ENCODE measurements around the gene GRID1. TPM values are rescaled to one million over a fixed set of nuclear protein-coding genes. Genes with fewer than 3 reads are reported as not detected.
A peak's percentile ranks its signal among the peaks of the same experiment; 100 is the strongest.

GRID1 gene
- total and polyA plus RNA-seq, 2 experiments from 2014 or later = not detected

DNA sequence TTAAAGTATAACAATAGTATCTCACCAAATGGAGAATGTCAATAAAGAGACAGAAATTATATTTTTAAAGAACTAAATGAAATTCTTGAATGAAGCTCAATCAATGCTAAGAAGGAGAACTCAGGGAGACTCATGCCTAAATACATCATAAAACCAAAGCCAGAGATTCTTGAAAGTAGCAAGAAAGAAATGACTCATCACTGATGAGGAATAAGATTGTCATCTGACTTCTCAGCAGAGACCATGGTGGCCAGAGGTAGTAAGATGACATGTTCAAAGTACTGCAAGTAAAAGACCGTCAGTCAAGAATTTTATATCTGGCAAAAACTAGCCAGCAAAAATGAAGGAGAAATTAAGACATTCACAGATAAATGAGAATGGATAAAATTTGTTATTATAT lies 399.0 kb downstream of the GRID1 start:
- no peak overlapping the region for H3K4me2 ChIP-seq (ENCODE audit: unreplicated experiment)
- H2AFZ ChIP-seq = no peak overlapping the region
- no peaks in the 10 kb centered on the region for H3K79me2 ChIP-seq (ENCODE audit: insufficient read depth)
- no peaks in the 10 kb centered on the region for H3F3A ChIP-seq (ENCODE audit: insufficient read depth)
- H3K27me3 ChIP-seq (replicated peaks; ENCODE audit: insufficient read depth) = no peaks in the 10 kb centered on the region
- in situ Hi-C loops (cut with MboI) = no loop called here
- H3K36me3 ChIP-seq (ENCODE audit: low read depth) = no peaks in the 10 kb centered on the region
- no peak overlapping the region for H3K4me3 ChIP-seq
- H3K9me3 ChIP-seq (ENCODE audit: low read depth) = no peaks in the 10 kb centered on the region
- no peaks in the 10 kb centered on the region for H3K9me2 ChIP-seq (ENCODE audit: insufficient read depth)
- no peaks in the 10 kb centered on the region for H4K20me1 ChIP-seq (ENCODE audit: insufficient read depth)
- no peak overlapping the region for H3K27ac ChIP-seq
- no peaks in the 10 kb centered on the region for H3K4me1 ChIP-seq (ENCODE audit: insufficient read depth)
- WGBS, 2 experiments (ENCODE audit: low coverage in 1 of 2, low lambda C conversion rate in 2 of 2, missing lambda C conversion rate in 2 of 2) = 28 to 39% methylated on average over 1 of the region's 1 CpG
- no peak overlapping the region for H3K9ac ChIP-seq
- no peak for TF ChIP-seq EZH2 (IDR thresholded peaks at IDR 0.05; ENCODE audit: insufficient read depth, poor library complexity, severe bottlenecking)
- no peak for TF ChIP-seq EZH2phosphoT487 (IDR thresholded peaks at IDR 0.05; ENCODE audit: insufficient read depth, low read depth)
- DNase-seq = peak; percentile 7

DNA sequence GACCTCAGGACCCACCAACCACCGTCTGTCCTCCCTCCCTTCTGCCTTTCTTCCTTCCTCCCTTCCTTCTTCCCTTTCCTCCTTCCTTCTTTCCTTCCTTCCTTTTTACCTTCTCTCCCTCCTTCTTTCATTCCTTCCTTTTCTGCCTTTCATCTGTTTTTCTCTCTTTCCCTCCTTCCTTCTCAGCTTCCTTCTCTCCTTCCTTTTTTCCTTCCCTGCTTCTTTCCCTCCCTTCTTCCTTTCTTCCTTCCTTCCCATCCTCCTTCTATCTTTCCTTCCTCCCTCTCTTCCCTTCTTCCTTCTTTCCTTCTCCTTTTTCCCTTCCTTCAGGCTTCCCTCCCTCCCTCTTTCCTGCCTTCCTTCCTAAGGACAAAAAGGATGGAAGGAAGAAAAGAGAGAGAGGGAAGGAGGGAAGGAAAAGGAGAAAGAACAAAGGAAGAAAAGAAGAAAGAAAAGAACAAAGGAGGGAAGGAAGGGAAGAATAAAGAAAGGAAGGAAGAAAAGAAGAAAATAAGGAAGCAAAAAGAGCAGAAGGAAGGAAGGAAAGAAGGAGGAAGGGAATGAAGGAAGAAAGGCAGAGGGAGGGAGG lies 405.0 kb downstream of the GRID1 start:
- H3K27me3 ChIP-seq (replicated peaks; ENCODE audit: insufficient read depth) = no peaks in the 10 kb centered on the region
- H2AFZ ChIP-seq = no peak overlapping the region
- H3K27ac ChIP-seq = no peak overlapping the region
- no peaks in the 10 kb centered on the region for H3K9me3 ChIP-seq (ENCODE audit: low read depth)
- no peaks in the 10 kb centered on the region for H3K79me2 ChIP-seq (ENCODE audit: insufficient read depth)
- DNase-seq = no peak
- in situ Hi-C loops (cut with MboI) = no loop called here
- TF ChIP-seq EZH2phosphoT487 (IDR thresholded peaks at IDR 0.05; ENCODE audit: insufficient read depth, low read depth) = no peak
- no peak for TF ChIP-seq EZH2 (IDR thresholded peaks at IDR 0.05; ENCODE audit: insufficient read depth, poor library complexity, severe bottlenecking)
- H3K9me2 ChIP-seq (ENCODE audit: insufficient read depth) = no peaks in the 10 kb centered on the region
- H3K4me1 ChIP-seq (ENCODE audit: insufficient read depth) = no peaks in the 10 kb centered on the region
- WGBS, 2 experiments (ENCODE audit: low coverage in 1 of 2, low lambda C conversion rate in 2 of 2, missing lambda C conversion rate in 2 of 2) = 0 to 43% methylated on average over 1 of the region's 1 CpG
- H4K20me1 ChIP-seq (ENCODE audit: insufficient read depth) = no peaks in the 10 kb centered on the region
- H3K4me2 ChIP-seq (ENCODE audit: unreplicated experiment) = no peak overlapping the region
- H3F3A ChIP-seq (ENCODE audit: insufficient read depth) = no peaks in the 10 kb centered on the region
- H3K4me3 ChIP-seq = no peak overlapping the region
- H3K36me3 ChIP-seq (ENCODE audit: low read depth) = no peaks in the 10 kb centered on the region
- H3K9ac ChIP-seq = no peak overlapping the region

DNA sequence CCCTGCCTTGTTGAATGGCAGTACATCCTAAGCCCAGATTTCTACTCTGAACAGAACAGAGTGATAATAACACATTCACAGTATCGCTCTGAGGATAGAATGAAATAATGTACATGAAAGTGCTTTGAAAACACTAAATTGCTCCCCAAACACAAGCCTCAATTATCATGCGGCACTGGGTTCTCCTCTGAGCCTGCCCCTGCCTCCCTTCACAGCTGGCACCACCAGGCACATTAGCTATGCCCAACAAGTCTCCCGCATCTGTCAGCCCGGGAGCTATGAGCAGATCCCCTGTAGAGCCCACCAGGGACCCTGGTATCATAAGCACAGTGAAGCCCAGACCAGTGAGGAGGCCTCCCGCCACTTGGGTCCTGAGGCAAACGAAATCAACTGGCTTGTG lies 405.5 kb downstream of the GRID1 start:
- no peak overlapping the region for H3K9ac ChIP-seq
- H3K27me3 ChIP-seq (replicated peaks; ENCODE audit: insufficient read depth) = no peaks in the 10 kb centered on the region
- TF ChIP-seq EZH2phosphoT487 (IDR thresholded peaks at IDR 0.05; ENCODE audit: insufficient read depth, low read depth) = no peak
- no peak for TF ChIP-seq EZH2 (IDR thresholded peaks at IDR 0.05; ENCODE audit: insufficient read depth, poor library complexity, severe bottlenecking)
- no peaks in the 10 kb centered on the region for H3K4me1 ChIP-seq (ENCODE audit: insufficient read depth)
- no peaks in the 10 kb centered on the region for H3K9me2 ChIP-seq (ENCODE audit: insufficient read depth)
- H3K4me2 ChIP-seq (ENCODE audit: unreplicated experiment) = no peak overlapping the region
- H3K4me3 ChIP-seq = no peak overlapping the region
- H3K79me2 ChIP-seq (ENCODE audit: insufficient read depth) = no peaks in the 10 kb centered on the region
- H4K20me1 ChIP-seq (ENCODE audit: insufficient read depth) = no peaks in the 10 kb centered on the region
- no peak overlapping the region for H3K27ac ChIP-seq
- 20 to 22% methylated on average over 6 of the region's 6 CpGs for WGBS, 2 experiments (ENCODE audit: low coverage in 1 of 2, low lambda C conversion rate in 2 of 2, missing lambda C conversion rate in 2 of 2)
- in situ Hi-C loops (cut with MboI) = no loop called here
- H3F3A ChIP-seq (ENCODE audit: insufficient read depth) = no peaks in the 10 kb centered on the region
- H3K9me3 ChIP-seq (ENCODE audit: low read depth) = no peaks in the 10 kb centered on the region
- H3K36me3 ChIP-seq (ENCODE audit: low read depth) = no peaks in the 10 kb centered on the region
- DNase-seq = no peak
- no peak overlapping the region for H2AFZ ChIP-seq

DNA sequence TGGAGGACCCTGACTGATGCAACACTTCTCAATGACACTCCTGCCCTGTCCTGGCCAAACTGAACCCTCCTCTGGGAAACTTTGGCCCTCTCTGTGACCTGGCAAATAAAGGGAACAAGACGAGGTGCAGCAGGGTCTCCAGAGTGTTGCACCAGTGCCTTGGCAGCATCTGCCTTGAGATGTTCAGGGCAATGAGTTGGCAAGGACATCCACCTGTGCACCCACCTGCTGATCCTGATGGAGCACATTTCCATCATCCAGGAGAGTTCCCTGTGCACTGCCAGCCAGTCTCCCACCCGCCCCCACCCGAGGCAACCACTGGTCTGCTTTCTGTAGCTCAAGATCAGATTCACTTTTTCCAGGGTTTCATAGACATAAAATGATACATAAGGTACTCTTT lies 407.4 kb downstream of the GRID1 start:
- Histone ChIP-seq H3K4me3 (no peak overlapping the region), H3K9me3 (ENCODE audit: low read depth) (no peaks in the 10 kb centered on the region), H4K20me1 (ENCODE audit: insufficient read depth) (no peaks in the 10 kb centered on the region), H3K4me2 (ENCODE audit: unreplicated experiment) (no peak overlapping the region), H3F3A (ENCODE audit: insufficient read depth) (no peaks in the 10 kb centered on the region), H3K27me3 (replicated peaks; ENCODE audit: insufficient read depth) (no peaks in the 10 kb centered on the region), H3K79me2 (ENCODE audit: insufficient read depth) (no peaks in the 10 kb centered on the region), H3K4me1 (ENCODE audit: insufficient read depth) (no peaks in the 10 kb centered on the region), H3K9me2 (ENCODE audit: insufficient read depth) (no peaks in the 10 kb centered on the region), H3K27ac (no peak overlapping the region), H3K36me3 (ENCODE audit: low read depth) (no peaks in the 10 kb centered on the region), H3K9ac (no peak overlapping the region), H2AFZ (no peak overlapping the region)
- 2 to 4% methylated on average over 3 of the region's 3 CpGs for WGBS, 2 experiments (ENCODE audit: low coverage in 1 of 2, low lambda C conversion rate in 2 of 2, missing lambda C conversion rate in 2 of 2)
- in situ Hi-C loops (cut with MboI) = no loop called here
- no peak for TF ChIP-seq EZH2 (IDR thresholded peaks at IDR 0.05; ENCODE audit: insufficient read depth, poor library complexity, severe bottlenecking)
- no peak for TF ChIP-seq EZH2phosphoT487 (IDR thresholded peaks at IDR 0.05; ENCODE audit: insufficient read depth, low read depth)
- no peak for DNase-seq

DNA sequence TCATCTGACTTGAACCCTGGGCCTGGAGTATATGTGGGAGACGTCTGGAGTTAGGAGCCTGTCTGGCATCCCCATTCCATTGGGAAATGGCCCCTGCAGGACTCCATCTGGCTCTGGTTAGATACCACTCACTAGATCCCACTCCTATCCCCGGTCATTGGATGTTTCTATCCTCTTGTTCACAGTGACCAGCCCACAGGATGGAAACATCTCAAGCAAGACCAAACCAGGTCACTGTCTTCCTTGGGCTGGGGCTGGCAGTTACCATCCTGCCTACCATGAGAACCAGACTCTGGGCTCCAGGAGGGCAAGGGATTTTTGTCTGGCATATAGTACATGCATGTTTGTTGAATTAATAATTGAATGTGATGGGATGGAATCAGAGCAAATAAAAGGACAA lies 415.7 kb downstream of the GRID1 start:
- Histone ChIP-seq H3K27me3 (replicated peaks; ENCODE audit: insufficient read depth) (no peaks in the 10 kb centered on the region), H3F3A (ENCODE audit: insufficient read depth) (no peaks in the 10 kb centered on the region), H3K27ac (no peak overlapping the region), H3K79me2 (ENCODE audit: insufficient read depth) (no peaks in the 10 kb centered on the region), H3K9me2 (ENCODE audit: insufficient read depth) (no peaks in the 10 kb centered on the region), H3K4me1 (ENCODE audit: insufficient read depth) (no peaks in the 10 kb centered on the region), H3K4me2 (ENCODE audit: unreplicated experiment) (no peak overlapping the region), H2AFZ (no peak overlapping the region), H3K36me3 (ENCODE audit: low read depth) (no peaks in the 10 kb centered on the region), H3K9ac (no peak overlapping the region), H3K4me3 (no peak overlapping the region), H4K20me1 (ENCODE audit: insufficient read depth) (no peaks in the 10 kb centered on the region), H3K9me3 (ENCODE audit: low read depth) (no peaks in the 10 kb centered on the region)
- WGBS, 2 experiments (ENCODE audit: low coverage in 1 of 2, low lambda C conversion rate in 2 of 2, missing lambda C conversion rate in 2 of 2) = 17 to 27% methylated on average over 2 of the region's 2 CpGs
- in situ Hi-C loops (cut with MboI) = no loop called here
- no peak for TF ChIP-seq EZH2 (IDR thresholded peaks at IDR 0.05; ENCODE audit: insufficient read depth, poor library complexity, severe bottlenecking)
- TF ChIP-seq EZH2phosphoT487 (IDR thresholded peaks at IDR 0.05; ENCODE audit: insufficient read depth, low read depth) = no peak
- no peak for DNase-seq
